Parathyroid adenoma (tissue), 2 donors: ENCODE results near the gene RNU5B-1.

Experiments used
- H2AFZ ChIP-seq: fragments of 300-600 bp; sonication (generic); one replicate; pipeline ENCODE4 v1.7.0; 2017; ENCODE audit warnings: antibody characterized with exemption, mild to moderate bottlenecking
- H3K27ac ChIP-seq: fragments of 300-600 bp; sonication (generic); one replicate; pipeline ENCODE4 v1.7.0; 2017
- H3K27me3 ChIP-seq: fragments of 300-600 bp; sonication (generic); one replicate; pipeline ENCODE4 v1.7.0; 2017; ENCODE audit warnings: low read length; ENCODE audit not compliant: control insufficient read depth, insufficient read depth
- H3K36me3 ChIP-seq: fragments of 300-600 bp; sonication (generic); one replicate; pipeline ENCODE4 v1.7.0; 2017; ENCODE audit warnings: low read length; ENCODE audit not compliant: control insufficient read depth, insufficient read depth
- H3K4me1 ChIP-seq: fragments of 300-600 bp; sonication (generic); one replicate; pipeline ENCODE4 v1.7.0; 2017; ENCODE audit warnings: control low read depth
- H3K4me2 ChIP-seq: fragments of 300-600 bp; sonication (generic); one replicate; pipeline ENCODE4 v1.7.0; 2017; ENCODE audit warnings: low read length
- H3K4me3 ChIP-seq: fragments of 300-600 bp; sonication (generic); one replicate; pipeline ENCODE4 v1.7.0; 2017; ENCODE audit warnings: low read depth, low read length
- H3K79me2 ChIP-seq: fragments of 300-600 bp; sonication (generic); one replicate; pipeline ENCODE4 v1.7.0; 2017; ENCODE audit warnings: control low read depth
- H3K9ac ChIP-seq: fragments of 300-600 bp; sonication (generic); one replicate; pipeline ENCODE4 v1.7.0; 2017; ENCODE audit warnings: mild to moderate bottlenecking
- H3K9me3 ChIP-seq: fragments of 300-600 bp; sonication (generic); one replicate; pipeline ENCODE4 v1.7.0; 2017; ENCODE audit warnings: low read length; ENCODE audit not compliant: control insufficient read depth
- CTCF ChIP-seq: fragments of 300-600 bp; sonication (generic); IDR thresholded peaks from one replicate; pipeline ENCODE4 v1.7.0; 2017; ENCODE audit warnings: antibody characterized with exemption, mild to moderate bottlenecking
- donor health status: primary hyperparathyroidism.

RNU5B-1 gene

GRCh38 chr15:65318870-65319356 is 14.4 kb downstream of the RNU5B-1 start:
- H3K27ac ChIP-seq: no peak overlapping the region
- peak; percentile 86 for TF ChIP-seq CTCF

GRCh38 chr15:65323071-65323511 is 18.6 kb downstream of the RNU5B-1 start:
- H3K4me1 ChIP-seq: peaks cover 5% of the 10 kb centered on the region
- H3K79me2 ChIP-seq: no peaks in the 10 kb centered on the region
- TF ChIP-seq CTCF: no peak
- H3K4me2 ChIP-seq: peak overlapping the region; percentile 31
- no peaks in the 10 kb centered on the region for H3K27me3 ChIP-seq
- H3K4me3 ChIP-seq: no peak overlapping the region
- H3K36me3 ChIP-seq: no peaks in the 10 kb centered on the region
- H3K9me3 ChIP-seq: no peaks in the 10 kb centered on the region
- H2AFZ ChIP-seq: no peak overlapping the region
- H3K27ac ChIP-seq: no peak overlapping the region
- H3K9ac ChIP-seq: no peak overlapping the region

More at GRCh38 chr15:65318870-65319356, 14.4 kb downstream of the RNU5B-1 start:
- Histone ChIP-seq H2AFZ (no peak overlapping the region), H3K27me3 (no peaks in the 10 kb centered on the region), H3K79me2 (no peaks in the 10 kb centered on the region), H3K4me1 (no peaks in the 10 kb centered on the region), H3K4me2 (no peak overlapping the region), H3K4me3 (no peak overlapping the region), H3K9me3 (no peaks in the 10 kb centered on the region), H3K9ac (no peak overlapping the region), H3K36me3 (no peaks in the 10 kb centered on the region)

DNA sequence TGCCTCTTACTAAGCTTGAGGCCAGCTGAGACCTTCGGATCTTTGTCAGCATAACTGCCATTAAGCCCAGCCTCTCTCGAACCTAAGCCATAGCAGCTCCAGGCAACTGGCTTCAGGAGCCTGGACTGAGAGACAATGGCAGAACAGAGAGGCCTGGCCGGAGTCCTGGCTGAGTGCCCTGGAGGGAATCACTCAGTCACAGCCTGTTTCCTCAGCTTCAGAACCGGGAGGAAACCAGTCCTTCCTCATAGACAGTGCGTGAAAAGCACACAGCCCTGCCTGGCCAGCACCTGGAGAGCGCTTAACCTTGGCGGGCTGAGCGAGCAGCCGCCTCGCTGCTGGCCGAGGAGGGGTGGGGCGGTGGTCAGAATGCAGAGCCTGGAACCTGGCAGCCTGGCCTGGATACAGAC is 21.6 kb downstream of the RNU5B-1 start:
- peak overlapping the region; percentile 48 for H2AFZ ChIP-seq
- no peak overlapping the region for H3K4me3 ChIP-seq
- H3K27ac ChIP-seq: peak overlapping the region; percentile 53
- H3K36me3 ChIP-seq: no peaks in the 10 kb centered on the region
- no peaks in the 10 kb centered on the region for H3K27me3 ChIP-seq
- no peak overlapping the region for H3K9ac ChIP-seq
- peaks cover 5% of the 10 kb centered on the region for H3K4me1 ChIP-seq
- no peaks in the 10 kb centered on the region for H3K9me3 ChIP-seq
- no peak overlapping the region for H3K4me2 ChIP-seq
- TF ChIP-seq CTCF: no peak
- no peaks in the 10 kb centered on the region for H3K79me2 ChIP-seq

DNA sequence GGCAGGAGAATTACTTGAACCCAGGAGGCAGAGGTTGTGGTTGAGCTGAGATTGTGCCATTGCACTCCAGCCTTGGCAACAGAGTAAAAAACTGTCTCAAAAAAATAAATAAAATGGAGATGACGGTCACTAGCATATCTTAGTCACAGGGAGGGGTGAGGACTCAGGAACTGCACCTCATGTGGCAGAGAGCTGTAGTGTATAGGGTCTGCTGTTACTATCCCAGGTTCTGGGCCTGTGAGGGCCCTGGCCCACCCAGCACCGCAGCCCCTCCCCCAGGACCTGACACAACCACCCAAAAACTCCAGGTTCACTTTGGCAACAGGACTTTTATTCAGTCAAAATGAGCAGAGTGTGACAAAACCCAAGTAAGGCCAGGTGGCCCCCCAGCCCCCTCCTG is 22.3 kb downstream of the RNU5B-1 start:
- H3K9me3 ChIP-seq: no peaks in the 10 kb centered on the region
- H3K27me3 ChIP-seq: no peaks in the 10 kb centered on the region
- H3K36me3 ChIP-seq: no peaks in the 10 kb centered on the region
- no peak for TF ChIP-seq CTCF
- peaks cover 5% of the 10 kb centered on the region for H3K4me1 ChIP-seq
- no peak overlapping the region for H2AFZ ChIP-seq
- H3K27ac ChIP-seq: peak overlapping the region; percentile 53
- H3K9ac ChIP-seq: no peak overlapping the region
- no peaks in the 10 kb centered on the region for H3K79me2 ChIP-seq
- no peak overlapping the region for H3K4me2 ChIP-seq
- no peak overlapping the region for H3K4me3 ChIP-seq

- TF ChIP-seq CTCF: no peak
- H3K4me1 ChIP-seq: peaks cover 5% of the 10 kb centered on the region
- H3K27ac ChIP-seq: peak overlapping the region; percentile 44
Measured at GRCh38 chr15:65327651-65328393, 23.3 kb downstream of the RNU5B-1 start.

More at GRCh38 chr15:65327651-65328393, 23.3 kb downstream of the RNU5B-1 start:
- Histone ChIP-seq H3K4me3 (no peak overlapping the region), H2AFZ (no peak overlapping the region), H3K36me3 (no peaks in the 10 kb centered on the region), H3K9me3 (no peaks in the 10 kb centered on the region), H3K9ac (no peak overlapping the region), H3K4me2 (no peak overlapping the region), H3K79me2 (no peaks in the 10 kb centered on the region), H3K27me3 (no peaks in the 10 kb centered on the region)
